Measurements from ENCODE around the gene MRPL12. TPM values are rescaled to one million over a fixed set of nuclear protein-coding genes. Genes with fewer than 3 reads are reported as not detected.

Gene MRPL12
- total and polyA plus RNA-seq, 2 experiments from 2014 or later: 24.5 to 94.6 TPM

DNA sequence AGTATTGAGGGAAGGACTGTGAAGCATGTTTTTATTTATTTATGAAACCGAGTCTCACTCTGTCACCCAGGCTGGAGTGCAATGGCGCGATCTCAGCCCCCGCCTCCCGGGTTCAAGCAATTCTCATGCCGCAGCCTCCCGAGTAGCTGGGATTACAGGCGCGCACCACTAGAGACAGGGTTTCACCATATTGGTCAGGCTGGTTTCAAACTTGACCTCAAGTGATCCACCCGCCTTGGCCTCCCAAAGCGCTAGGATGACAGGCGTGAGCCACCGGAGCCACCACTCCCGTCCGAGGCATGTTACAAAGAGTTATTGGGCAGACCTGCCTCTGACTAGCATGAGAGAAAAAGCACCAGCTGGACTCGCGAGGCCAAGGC lies 3.1 kb downstream of the MRPL12 start:
- no peak overlapping the region for H3K27ac ChIP-seq
- no peaks in the 10 kb centered on the region for H3K9me2 ChIP-seq (replicated peaks; ENCODE audit: insufficient read depth)
- no peaks in the 10 kb centered on the region for H3K27me3 ChIP-seq
- peaks cover 6% of the 10 kb centered on the region for H4K20me1 ChIP-seq (ENCODE audit: insufficient read depth, poor library complexity, severe bottlenecking)
- H3K79me2 ChIP-seq: peaks cover 40% of the 10 kb centered on the region
- H3K4me2 ChIP-seq: no peak overlapping the region
- DNase-seq (ENCODE audit: low spot score): no peak
- H3K36me3 ChIP-seq (replicated peaks; ENCODE audit: insufficient read depth, low read depth): no peaks in the 10 kb centered on the region
- H3K9me3 ChIP-seq (ENCODE audit: low read depth): no peaks in the 10 kb centered on the region
- H3K4me3 ChIP-seq: no peak overlapping the region
- H3K4me1 ChIP-seq (ENCODE audit: insufficient read depth): peaks cover 29% of the 10 kb centered on the region
- no peak for TF ChIP-seq EZH2 (IDR thresholded peaks at IDR 0.05; ENCODE audit: borderline replicate concordance)
- no peak overlapping the region for H2AFZ ChIP-seq
- 97% methylated on average over 17 of the region's 17 CpGs for WGBS (ENCODE audit: low lambda C conversion rate, missing lambda C conversion rate)

DNA sequence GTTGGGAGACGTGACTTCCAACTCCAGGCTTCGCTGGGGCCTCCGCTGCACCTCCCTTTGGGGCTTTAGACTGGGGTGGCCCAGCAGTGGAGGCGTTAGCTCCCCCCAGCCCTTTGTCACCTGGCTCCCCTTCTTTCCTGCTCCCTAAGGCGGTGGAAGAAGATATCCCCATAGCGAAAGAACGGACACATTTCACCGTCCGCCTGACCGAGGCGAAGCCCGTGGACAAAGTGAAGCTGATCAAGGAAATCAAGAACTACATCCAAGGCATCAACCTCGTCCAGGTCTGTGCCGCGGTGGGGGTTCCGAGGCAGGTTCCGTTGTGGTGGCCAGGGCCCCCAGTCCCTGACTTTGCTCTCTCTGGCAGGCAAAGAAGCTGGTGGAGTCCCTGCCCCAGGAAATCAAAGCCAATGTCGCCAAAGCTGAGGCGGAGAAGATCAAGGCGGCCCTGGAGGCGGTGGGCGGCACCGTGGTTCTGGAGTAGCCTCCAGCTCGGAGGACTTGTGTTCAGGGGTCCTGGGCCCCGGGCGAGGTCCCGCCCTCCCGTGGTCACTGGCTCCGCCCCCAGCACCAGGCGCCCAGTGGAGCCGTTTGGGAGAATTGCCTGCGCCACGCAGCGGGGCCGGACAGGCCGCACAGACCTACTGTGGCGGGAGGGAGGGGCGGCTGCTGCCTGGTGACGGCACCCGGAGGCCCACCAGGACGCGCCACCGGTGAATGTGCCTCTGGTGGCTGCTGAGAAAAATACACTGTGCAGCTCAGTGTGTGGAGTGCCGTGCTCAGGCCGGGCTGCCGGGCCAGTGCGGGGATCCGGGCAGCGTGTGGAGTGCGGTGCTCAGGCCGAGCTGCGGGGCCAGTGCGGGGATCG lies 3.8 kb downstream of the MRPL12 start:
- H3K9me3 ChIP-seq (ENCODE audit: low read depth): no peaks in the 10 kb centered on the region
- 95% methylated on average over 53 of the region's 54 CpGs for WGBS (ENCODE audit: low lambda C conversion rate, missing lambda C conversion rate)
- no peak overlapping the region for H3K27ac ChIP-seq
- TF ChIP-seq, protein P1, sequence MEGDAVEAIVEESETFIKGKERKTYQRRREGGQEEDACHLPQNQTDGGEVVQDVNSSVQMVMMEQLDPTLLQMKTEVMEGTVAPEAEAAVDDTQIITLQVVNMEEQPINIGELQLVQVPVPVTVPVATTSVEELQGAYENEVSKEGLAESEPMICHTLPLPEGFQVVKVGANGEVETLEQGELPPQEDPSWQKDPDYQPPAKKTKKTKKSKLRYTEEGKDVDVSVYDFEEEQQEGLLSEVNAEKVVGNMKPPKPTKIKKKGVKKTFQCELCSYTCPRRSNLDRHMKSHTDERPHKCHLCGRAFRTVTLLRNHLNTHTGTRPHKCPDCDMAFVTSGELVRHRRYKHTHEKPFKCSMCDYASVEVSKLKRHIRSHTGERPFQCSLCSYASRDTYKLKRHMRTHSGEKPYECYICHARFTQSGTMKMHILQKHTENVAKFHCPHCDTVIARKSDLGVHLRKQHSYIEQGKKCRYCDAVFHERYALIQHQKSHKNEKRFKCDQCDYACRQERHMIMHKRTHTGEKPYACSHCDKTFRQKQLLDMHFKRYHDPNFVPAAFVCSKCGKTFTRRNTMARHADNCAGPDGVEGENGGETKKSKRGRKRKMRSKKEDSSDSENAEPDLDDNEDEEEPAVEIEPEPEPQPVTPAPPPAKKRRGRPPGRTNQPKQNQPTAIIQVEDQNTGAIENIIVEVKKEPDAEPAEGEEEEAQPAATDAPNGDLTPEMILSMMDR (IDR thresholded peaks at IDR 0.05; ENCODE audit: poor library complexity): no peak
- TF ChIP-seq EZH2 (IDR thresholded peaks at IDR 0.05; ENCODE audit: borderline replicate concordance) (no peak), EZH2phosphoT487 (IDR thresholded peaks at IDR 0.05; ENCODE audit: low read depth, severe bottlenecking, unreplicated experiment) (no peak)
- H4K20me1 ChIP-seq (ENCODE audit: insufficient read depth, poor library complexity, severe bottlenecking): no peaks in the 10 kb centered on the region
- H3K36me3 ChIP-seq (replicated peaks; ENCODE audit: insufficient read depth, low read depth): no peaks in the 10 kb centered on the region
- H3K4me1 ChIP-seq (ENCODE audit: insufficient read depth): peaks cover 28% of the 10 kb centered on the region
- no peak overlapping the region for H2AFZ ChIP-seq
- H3K4me2 ChIP-seq: no peak overlapping the region
- no peaks in the 10 kb centered on the region for H3K9me2 ChIP-seq (replicated peaks; ENCODE audit: insufficient read depth)
- no peaks in the 10 kb centered on the region for H3K27me3 ChIP-seq
- DNase-seq (ENCODE audit: low spot score): no peak
- H3K4me3 ChIP-seq: no peak overlapping the region
- peaks cover 32% of the 10 kb centered on the region for H3K79me2 ChIP-seq

DNA sequence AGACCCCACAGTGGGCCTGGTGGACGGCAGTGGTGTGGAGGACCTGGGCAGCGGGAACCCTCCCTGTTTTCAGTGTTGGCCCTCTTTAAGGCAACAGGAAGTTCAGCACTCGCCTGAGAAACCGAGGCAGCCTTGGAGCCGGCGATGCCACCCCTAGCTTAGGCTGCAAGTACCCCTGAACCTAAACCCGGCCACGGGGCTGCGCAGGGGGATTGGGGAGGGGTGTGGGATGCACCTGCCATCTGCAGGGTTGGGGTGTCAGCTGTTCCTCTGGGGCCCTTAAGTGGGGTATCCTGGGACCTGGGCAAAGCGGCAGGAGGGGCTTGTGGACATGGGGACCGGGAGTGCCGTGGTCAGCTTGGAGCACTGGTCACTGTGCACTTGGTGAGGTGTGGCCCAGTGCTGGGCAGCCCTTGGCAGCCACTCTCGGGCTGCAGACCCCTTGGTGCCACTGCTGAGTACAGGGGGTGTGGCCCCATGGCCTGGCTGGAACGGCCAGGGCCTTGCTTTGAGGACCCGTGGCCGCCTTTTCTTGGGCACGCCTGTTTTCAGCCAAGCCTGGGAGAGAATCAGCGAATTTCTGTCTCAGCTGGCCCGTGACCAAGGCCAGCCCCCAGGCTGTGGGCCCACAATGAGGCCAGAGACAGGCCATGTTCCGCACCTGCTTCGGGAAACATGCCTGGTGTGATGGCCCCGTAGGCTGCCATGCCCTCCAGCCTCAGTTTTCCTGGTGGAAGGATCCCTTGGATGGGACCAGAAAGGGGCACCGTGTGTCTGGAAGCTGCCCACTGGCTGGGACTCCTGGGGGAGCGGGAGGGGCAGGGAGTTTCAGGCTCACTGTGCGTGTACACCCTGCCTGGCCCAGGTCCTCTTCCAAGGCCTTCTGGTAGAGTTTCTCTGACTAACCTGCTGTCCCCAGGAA lies 4.8 kb downstream of the MRPL12 start:
- peaks cover 26% of the 10 kb centered on the region for H3K4me1 ChIP-seq (ENCODE audit: insufficient read depth)
- DNase-seq (ENCODE audit: low spot score): no peak
- no peaks in the 10 kb centered on the region for H3K9me3 ChIP-seq (ENCODE audit: low read depth)
- H3K27ac ChIP-seq: no peak overlapping the region
- no peaks in the 10 kb centered on the region for H3K27me3 ChIP-seq
- no peaks in the 10 kb centered on the region for H3K36me3 ChIP-seq (replicated peaks; ENCODE audit: insufficient read depth, low read depth)
- 97% methylated on average over 23 of the region's 25 CpGs for WGBS (ENCODE audit: low lambda C conversion rate, missing lambda C conversion rate)
- no peak overlapping the region for H2AFZ ChIP-seq
- H3K9me2 ChIP-seq (replicated peaks; ENCODE audit: insufficient read depth): no peaks in the 10 kb centered on the region
- no peak overlapping the region for H3K4me3 ChIP-seq
- H4K20me1 ChIP-seq (ENCODE audit: insufficient read depth, poor library complexity, severe bottlenecking): no peaks in the 10 kb centered on the region
- peaks cover 26% of the 10 kb centered on the region for H3K79me2 ChIP-seq
- no peak overlapping the region for H3K4me2 ChIP-seq
- TF ChIP-seq EZH2phosphoT487 (IDR thresholded peaks at IDR 0.05; ENCODE audit: low read depth, severe bottlenecking, unreplicated experiment) (no peak), EZH2 (IDR thresholded peaks at IDR 0.05; ENCODE audit: borderline replicate concordance) (no peak)
- TF ChIP-seq, protein P1 (IDR thresholded peaks at IDR 0.05; ENCODE audit: poor library complexity): no peak

All from hepatocyte (in vitro differentiated cells).